Smooth muscle cell of trachea (primary cell): Measurements from ENCODE around the gene CETN2. TPM values are rescaled to one million over a fixed set of nuclear protein-coding genes. Genes with fewer than 3 reads are reported as not detected.

Experiments
- total RNA-seq: library from RNA; depleted of rRNA; stranded (reverse); fragments of >200 nt; gene quantifications from 2 replicates; pipeline ENCODE4 v1.2.1, GENCODE V29; 2014

The CETN2 gene
- 47.1 and 54.7 TPM in 2 replicates for total RNA-seq

DNA sequence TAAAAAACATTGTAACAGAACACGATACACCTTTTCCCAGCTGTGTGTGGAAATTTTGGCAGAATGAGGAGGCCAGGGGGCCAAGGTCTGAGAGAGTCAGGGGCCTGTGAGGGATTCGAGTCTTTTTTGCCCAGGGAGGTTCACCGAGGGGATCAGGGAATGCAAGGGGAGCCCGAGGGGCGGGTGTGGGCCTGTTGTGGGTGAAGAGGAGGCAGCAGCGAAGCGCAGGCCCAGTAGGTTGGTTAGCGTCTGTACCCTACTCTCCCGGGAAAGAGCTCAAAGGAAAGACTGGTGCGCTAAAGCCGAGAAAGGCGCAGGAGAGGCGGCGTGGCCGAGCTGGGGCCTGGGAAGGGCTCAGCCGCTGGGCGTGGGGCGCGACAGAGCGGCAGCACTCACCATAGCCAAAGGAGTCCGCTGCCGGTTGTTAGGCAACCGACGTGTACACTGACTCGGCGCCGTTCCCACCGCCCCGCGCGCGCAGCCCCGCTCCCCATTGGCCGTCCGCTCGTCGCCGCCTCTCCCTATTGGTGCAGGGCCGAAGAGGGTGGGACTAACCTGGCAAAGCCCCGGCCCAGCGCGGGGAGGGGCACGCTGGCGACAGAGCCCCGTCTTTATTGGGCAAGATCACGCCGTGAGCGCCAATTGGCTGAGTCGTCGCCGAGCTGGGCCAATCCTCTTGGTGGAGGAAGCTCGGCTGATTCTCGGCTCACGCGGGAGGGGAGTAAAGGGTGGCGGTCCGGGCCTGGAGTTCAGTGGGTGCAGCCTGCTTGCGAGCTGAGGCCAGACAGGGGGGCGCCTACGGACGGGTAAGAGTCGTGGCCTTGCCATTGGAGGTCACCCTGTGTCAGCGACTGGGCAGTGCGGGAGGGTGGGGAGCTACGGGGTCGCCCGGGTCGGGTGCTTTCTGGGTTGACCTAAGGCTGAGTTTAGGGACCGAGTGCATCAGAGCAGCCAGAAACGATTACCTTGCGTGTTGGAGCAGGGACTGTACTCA lies at the start of gene CETN2, which contains the start of gene NSDHL:
Gene CETN2 (minus strand): TSS at position 446 of the 994 bp plus-strand sequence. CDS start 47 bp downstream, at position 399.
Gene NSDHL (plus strand): TSS at position 752 of the 994 bp plus-strand sequence. CDS start 15,262 bp downstream, outside the sequence.

Other genes with a start within 250 kb of the CETN2 start
- gene GABRQ, start 192.9 kb downstream of the CETN2 start, total RNA-seq: under 0.01 and 0.17 TPM in 2 replicates
- not detected in 2 replicates for gene MAGEA3, start 132.0 kb downstream of the CETN2 start, total RNA-seq
- gene CSAG2, start 121.5 kb downstream of the CETN2 start, total RNA-seq: not detected in 2 replicates
- gene MAGEA2B, start 116.1 kb downstream of the CETN2 start, total RNA-seq: not detected in 2 replicates
- not detected in 2 replicates for gene CSAG1, start 97.0 kb downstream of the CETN2 start, total RNA-seq
- gene MAGEA12, start 97.0 kb downstream of the CETN2 start, total RNA-seq: not detected in 2 replicates
- not detected in 2 replicates for gene MAGEA2, start 76.9 kb downstream of the CETN2 start, total RNA-seq
- gene CSAG3, start 71.5 kb downstream of the CETN2 start, total RNA-seq: not detected in 2 replicates
- gene MAGEA6, start 61.1 kb downstream of the CETN2 start, total RNA-seq: not detected in 2 replicates
- gene NSDHL, start 306 bp upstream of the CETN2 start, total RNA-seq: 14.9 and 22.4 TPM in 2 replicates
- 1.3 and 1.5 TPM in 2 replicates for gene ZNF185, start 67.3 kb upstream of the CETN2 start, total RNA-seq
- not detected in 2 replicates for gene PNMA5, start 163.4 kb upstream of the CETN2 start, total RNA-seq
- gene PNMA3, start 225.7 kb upstream of the CETN2 start, total RNA-seq: 0.29 and 0.66 TPM in 2 replicates
- gene PNMA6A, start 241.7 kb upstream of the CETN2 start, total RNA-seq: 5.5 and 8.1 TPM in 2 replicates